ENCODE results near the gene WBP2.
"Not testable (repeated sequence)": the region's sequence is repeated elsewhere in the genome, so short reads cannot be mapped to it uniquely, and the experiment has no call there.

WBP2 gene

DNA sequence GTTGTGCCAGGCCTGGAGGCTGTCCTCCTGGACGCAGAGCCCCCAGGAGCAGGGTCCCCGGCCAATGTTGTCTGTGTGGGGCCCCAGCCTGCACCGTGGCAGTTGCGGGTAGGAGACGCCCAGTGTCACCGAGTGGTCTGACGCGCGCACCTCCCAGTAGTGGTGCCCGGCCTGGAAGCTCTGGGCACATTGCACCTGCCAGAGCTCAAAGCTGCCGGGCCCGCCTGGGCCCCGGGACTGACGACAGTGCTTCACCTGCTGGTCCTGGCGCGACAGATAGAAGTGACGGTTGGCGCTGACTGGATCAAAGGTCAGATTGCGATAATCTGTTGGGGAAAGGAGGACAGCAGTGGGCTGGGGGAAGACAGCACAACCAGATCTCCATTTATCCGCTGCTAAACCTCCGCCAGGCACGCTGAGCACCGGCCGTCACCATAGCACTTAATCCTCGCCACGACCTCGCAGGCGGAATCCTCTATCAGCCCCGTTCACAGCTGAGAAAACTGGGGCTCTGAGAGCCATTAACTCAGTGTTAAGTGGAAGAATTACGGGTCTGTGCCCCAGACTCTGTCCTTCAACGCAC is 36.0 kb upstream of the WBP2 start:
- DNase-seq (ENCODE audit: low read depth): no peak
- H3K4me3 ChIP-seq (ENCODE audit: low read depth, low read length): no peak overlapping the region

DNA sequence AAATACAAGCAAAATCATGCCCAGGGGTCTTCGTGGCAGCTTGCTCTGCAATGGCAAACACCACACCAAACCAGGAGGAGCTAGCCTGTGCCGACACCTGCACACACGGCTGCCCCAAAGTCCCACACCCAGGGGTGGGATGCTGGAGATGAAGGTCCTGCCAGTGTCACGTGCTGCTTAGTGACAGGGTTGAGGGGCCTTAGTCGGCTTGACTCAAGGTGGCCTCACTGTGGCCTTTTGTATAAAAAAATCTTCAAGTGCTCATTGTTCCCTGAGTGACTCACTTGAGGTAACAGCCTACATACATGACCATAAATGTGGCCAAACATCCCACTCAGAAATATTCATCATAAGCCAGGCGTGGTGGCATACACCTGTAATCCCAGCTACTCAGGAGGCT is 34.3 kb upstream of the WBP2 start:
- H3K4me3 ChIP-seq (ENCODE audit: low read depth, low read length): no peak overlapping the region
- no peak for DNase-seq (ENCODE audit: low read depth)

DNA sequence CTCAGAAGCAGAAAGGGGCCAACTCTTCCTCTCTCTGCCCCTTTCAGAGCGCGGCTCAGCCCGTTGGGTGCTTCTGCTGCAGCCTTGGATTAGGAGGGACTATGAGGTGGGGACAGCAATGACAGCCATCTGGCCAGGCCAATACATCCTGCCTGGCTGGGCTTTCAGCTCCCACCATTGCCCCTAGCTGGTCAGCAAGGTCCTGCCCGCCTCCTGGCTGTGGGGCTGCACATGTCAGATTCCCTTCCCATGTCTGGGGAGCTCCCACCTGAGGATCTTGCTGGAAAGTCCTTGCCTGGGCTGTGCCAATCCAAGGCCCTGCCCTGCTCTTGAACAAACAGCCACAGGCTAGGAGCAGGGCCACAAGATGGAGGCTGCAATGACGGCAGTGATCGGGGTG is 33.3 kb upstream of the WBP2 start:
- DNase-seq (ENCODE audit: low read depth): no peak
- no peak overlapping the region for H3K4me3 ChIP-seq (ENCODE audit: low read depth, low read length)

DNA sequence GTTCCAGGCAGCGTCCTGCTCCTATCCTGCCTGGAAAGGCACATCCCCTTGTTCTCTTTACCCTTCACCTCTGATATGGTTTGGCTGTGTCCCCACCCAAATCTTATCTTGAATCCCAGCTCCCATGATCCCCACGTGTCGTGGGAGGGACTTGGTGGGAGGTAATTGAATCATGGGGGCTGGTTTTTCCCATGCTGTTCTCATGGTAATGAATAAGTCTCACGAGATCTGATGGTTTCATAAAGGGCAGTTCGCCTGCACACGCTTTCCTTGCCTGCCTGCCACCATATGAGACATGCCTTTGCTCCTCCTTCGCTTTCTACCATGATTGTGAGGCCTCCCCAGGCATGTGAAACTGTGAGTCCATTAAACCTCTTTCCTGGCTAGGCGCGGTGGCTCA is 30.7 kb upstream of the WBP2 start:
- not testable (repeated sequence) for H3K4me3 ChIP-seq (ENCODE audit: low read depth, low read length); DNase-seq (ENCODE audit: low read depth)

DNA sequence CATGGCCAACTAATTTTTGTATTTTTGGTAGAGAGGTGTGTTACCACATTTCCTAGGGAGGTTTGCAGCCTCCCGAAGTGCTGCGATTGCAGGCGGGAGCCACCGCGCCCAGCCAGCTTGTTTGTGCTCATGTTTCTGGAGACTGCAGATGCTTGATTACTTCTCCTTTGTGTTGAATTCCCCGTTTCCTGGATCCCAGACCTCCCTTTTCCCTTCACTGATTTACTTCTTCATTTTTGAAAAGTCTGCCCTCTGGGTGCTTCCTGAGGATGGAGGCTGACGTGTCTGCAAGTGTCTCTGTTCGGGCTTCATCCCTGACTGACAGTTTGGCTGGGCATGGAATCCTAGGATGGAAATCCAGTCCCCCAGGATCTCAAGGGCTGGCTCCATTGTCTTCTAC is 30.3 kb upstream of the WBP2 start:
- DNase-seq (ENCODE audit: low read depth): no peak

DNA sequence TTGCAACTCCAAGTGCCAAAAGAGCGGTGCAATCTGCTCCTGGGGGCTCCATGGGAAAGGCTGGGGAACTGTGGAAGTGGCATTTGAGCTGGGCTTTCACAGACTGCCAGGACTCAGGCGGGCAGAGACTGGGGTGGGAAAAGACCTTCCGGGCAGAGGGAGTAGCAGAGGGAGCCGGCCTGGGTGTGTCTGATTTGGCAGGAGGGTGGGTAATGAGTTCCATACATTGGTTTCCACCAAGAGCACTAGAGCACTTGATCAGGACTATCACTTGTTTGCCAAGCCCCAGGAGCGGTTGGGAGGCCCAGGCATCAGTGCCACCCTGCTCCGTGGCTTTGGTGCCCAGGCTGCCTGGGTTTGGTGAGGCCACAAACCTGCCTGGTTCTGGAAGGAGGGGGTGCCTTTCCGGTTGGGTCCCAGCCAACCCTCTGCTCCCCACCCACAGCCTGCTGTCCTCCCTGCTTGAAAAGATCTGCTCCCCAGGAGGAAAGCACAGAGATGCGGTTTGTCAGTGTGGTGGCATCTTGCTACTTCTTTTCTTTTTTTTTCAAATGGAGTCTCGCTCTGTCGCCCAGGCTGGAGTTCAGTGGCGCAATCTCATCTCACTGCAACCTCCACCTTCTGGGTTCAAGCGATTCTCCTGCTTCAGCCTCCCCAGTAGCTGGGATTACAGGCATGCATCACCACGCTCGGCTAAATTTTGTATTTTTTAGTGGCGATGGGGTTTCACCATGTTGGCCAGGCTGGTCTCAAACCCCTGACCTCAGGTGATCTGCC is 26.7 kb upstream of the WBP2 start:
- H3K4me3 ChIP-seq (ENCODE audit: low read depth, low read length): no peak overlapping the region
- no peak for DNase-seq (ENCODE audit: low read depth)

More for the DNA sequence above, 30.3 kb upstream of the WBP2 start:
- no peak overlapping the region for H3K4me3 ChIP-seq (ENCODE audit: low read depth, low read length)

DNA sequence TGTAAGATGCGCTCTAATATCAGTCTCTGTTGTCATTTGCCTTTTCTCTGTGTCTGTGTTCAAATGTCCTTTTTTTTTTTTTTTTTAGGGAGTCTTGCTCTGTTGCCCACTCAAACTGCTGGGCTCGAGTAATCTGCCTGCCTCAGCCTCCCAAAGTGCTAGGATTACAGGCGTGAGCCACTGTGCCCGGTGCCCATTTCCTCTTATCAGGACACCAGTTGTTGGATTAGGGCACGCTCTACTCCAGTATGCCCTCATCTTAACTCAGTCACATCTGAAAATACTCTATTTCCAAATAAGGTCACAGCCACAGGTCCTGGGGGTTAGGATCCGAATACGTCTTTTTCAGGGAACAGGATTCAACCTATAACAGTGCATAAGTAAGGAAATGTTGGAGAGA is 25.1 kb upstream of the WBP2 start:
- no peak for DNase-seq (ENCODE audit: low read depth)
- H3K4me3 ChIP-seq (ENCODE audit: low read depth, low read length): no peak overlapping the region

DNA sequence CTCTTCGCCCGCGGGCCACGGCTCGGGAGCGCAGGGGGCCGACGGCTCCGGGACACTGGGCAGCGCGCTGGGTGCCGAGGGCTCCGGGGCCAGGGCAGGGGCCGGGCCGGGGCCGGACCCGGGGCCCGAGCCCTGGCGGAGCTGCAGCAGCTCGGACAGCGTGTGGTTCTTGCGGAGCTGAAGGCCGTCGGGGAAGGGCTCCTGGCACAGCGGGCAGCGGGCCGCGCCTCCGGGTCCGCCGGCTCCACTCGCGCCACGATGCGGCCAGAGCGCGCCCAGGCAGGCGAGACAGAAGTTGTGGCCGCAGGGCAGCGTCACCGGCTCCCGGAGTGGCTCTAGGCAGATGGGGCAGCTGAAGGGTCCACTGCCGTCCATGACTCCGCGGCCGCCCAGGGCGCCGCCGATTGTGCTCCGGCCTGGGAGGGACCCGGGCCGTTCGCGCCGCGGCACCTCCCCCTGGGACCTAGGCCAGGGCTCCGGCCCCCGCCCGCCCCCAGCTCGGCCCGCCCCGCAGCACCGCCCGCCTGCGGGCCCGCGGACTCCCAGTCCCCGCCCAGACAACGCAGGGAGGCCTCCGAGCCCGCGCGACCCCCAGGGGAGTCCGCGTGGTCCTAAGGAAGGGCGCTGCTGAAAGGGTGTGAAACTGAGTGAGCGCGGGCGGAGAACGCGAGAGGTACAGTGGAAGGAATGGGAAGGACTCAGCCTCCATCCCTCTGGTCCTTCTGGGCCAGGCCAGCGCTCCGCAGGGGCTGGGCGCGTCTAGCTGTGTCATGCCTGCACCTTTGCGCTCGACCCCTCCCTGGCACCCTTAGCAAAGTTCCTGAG is 23.3 kb upstream of the WBP2 start, which contains the start of gene TRIM47:
Gene TRIM47 (minus strand): TSS at position 408 of the 825 bp plus-strand sequence. CDS start 33 bp downstream, at position 375.
- peak within 1 kb of the TSS; percentile 54 for H3K4me3 ChIP-seq (ENCODE audit: low read depth, low read length)
- DNase-seq (ENCODE audit: low read depth): no peak

DNA sequence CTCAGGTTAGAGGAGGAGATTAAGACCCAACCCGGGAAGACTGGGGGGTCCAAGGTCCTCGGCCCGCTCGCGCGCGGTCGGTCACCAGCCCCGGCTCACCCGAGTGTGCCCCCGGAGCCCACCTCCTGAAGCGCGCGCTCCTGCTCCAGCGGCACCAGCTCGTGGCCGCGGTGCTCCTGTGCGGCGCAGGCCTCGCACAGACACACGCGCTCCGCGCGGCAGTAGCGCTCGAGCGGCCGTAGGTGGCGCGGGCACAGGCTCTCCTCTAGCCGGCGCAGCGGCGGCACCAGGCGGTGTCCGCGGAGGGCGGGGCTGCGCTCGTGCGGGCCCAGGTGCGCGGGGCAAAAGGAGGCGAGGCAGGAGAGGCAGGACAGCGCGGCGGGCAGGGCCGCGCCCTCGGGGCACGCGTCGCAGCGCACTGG is 22.6 kb upstream of the WBP2 start:
- peak overlapping the region; percentile 54 for H3K4me3 ChIP-seq (ENCODE audit: low read depth, low read length)
- DNase-seq (ENCODE audit: low read depth): no peak

DNA sequence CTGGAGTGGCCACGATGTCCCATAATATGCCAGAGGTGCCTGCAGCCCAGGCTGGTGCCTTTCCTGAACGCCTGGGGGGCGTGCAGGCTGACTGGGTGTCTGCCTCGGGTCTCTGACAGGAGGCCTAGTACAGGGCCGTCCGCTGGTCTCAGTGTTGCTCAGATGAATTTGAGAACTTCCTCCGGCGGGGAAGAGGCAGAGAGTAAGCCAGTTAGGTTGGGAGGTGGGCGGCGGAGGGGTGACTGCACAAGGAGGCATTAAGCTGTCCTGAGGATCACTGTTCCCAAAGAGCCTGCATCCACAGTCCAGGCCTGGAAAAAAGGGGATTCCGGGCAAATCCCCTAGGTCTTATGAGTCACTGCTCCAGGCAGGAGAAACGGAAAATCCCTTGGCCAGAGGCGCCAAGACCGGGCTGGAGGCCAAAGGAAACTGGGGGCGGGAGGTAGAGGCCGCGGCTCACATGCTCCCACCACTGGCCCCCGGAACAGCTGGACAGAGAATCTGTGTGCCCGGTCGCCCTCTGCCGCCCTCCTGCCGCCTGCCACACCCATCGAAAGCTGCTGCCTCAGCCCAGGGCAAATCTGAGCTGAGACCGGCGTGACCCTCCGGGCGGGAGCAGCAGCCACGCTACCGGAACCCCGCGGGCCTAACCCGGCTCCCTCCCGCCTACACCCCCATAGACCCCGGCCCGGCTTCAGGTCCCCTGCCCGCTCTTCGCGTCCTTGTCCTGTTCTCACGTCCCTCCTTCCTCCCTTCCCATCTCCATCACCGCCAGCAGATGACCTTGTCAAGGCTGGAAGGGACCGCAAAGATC is 22.0 kb upstream of the WBP2 start:
- peak; percentile 83 for DNase-seq (ENCODE audit: low read depth)
- H3K4me3 ChIP-seq (ENCODE audit: low read depth, low read length): peak overlapping the region; percentile 54

DNA sequence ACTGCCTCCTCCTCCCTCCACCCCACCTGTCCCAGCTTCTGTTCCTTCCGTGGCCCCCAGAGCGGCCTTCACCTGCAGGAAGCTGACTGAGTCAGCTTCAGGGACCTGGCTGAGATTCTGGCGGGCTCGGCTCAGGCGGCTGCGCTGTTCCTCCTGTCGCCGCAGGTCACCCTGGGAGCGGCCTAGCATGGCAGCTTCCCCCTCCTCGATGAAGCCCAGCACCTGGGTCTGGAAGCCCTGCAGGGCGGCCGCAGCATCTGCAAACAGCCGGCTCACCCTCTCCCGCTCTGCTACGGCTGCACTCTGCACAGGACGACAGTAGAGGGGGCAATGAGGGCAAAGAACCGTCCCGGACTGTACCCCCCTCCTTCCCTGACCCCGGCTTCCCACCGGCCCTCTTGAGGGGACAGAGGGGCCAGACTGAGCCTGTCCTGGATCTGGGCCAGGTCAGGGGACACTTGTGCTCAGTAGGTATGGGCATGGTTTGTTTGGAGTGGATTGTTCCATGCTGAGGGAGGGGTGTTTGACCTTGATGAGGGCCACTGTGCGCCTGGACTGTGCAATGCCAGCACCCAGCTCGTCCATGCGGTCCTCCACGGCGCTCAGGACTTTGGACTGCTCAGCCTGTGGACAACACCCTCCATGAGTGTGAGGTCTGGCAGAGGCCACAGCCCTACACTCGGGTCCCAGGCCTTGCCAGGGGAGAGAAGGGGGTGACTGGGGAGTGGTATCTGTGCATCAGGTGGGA is 21.2 kb upstream of the WBP2 start:
- no peak for DNase-seq (ENCODE audit: low read depth)
- peak overlapping the region; percentile 54 for H3K4me3 ChIP-seq (ENCODE audit: low read depth, low read length)

DNA sequence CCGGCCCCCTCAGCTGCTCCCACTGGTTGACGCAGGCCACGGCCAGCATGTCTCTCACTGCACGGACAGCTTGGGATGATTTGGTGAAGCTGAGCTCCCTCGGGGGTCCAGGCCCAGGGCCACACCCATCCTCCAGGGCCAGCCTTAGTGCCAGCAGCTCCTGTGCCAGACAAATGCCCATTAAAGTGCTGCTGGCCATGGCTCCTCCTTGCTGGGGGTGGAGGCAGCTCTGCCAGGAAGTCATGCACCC is 20.7 kb upstream of the WBP2 start:
- no peak for DNase-seq (ENCODE audit: low read depth)
- no peak overlapping the region for H3K4me3 ChIP-seq (ENCODE audit: low read depth, low read length)

DNA sequence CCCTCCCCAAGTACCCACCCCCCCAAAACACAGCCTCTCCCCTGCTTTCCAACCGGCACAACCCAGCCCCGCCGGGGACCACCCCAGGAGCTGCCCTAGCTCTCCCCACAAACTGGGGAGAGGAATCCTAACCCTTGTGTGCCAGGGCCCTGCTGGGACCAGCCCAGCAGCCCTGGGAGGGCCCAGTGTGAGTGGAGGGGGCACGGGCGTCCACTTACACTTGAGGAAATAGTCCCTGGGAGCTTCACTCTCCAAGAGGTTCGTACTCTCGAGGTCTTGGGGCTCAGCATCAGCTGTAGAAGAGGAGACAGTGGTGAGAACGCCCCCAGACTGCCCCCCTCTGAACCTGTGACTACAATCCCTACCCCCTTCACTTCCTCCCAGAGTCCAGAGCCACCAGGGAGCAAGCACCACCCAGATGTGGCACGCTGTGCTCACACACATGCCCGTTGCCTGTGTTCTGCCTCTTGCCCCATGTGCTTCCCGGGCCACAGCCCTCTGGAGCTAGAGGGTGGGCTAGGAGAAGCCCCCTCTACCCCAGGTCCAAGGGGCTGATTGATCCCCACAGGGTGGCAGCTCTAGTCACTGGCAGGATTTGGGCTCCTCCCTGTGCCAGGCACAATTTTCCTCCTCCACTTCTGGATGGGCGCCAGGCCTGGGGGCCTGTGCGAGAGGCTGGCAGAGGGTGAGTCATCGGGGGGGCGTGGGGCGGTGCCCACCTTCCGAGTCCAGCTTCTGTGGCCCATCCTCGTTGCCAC is 20.2 kb upstream of the WBP2 start:
- no peak for DNase-seq (ENCODE audit: low read depth)
- H3K4me3 ChIP-seq (ENCODE audit: low read depth, low read length): no peak overlapping the region

DNA sequence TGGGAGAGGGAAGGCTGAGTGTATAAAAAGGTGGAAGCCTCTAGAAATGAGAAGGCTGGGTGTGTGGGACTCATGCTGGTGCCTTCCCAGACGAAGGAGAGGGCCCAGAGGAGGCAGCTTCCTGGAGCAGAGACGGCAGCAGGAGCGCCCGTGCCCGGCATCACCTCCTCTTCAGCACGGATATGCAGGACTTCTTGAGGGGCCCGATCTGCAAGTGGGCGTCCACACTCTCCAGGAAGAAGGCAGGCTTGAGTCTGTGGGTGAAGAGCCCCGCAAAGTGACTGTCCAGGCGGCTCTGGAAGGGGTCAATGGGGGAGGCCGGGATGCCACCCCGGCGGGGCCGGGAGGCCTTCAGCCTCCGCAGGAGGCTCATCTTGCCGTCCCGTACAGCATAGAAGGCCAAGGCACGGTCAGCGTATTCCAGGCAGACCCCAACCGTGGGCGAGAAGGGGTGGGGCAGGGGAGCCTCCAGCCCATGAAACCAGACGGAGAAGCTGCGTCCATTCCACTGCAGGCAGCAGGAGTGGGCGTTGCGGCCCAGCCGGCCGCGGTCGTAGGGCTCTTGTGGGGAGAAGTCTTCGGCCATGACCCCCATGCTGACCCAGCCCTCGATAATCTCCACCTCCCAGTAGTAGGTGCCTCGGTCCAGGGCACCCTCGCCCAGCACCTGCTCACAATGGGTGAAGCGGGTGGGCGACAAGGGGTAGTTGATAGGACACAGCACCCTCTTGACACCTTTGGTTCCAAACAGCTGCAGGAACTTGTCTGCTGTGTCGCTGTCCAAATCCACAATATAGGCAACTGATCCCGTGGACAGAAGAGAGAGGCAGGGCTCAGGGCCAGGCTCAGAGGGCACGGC is 19.4 kb upstream of the WBP2 start:
- no peak overlapping the region for H3K4me3 ChIP-seq (ENCODE audit: low read depth, low read length)
- no peak for DNase-seq (ENCODE audit: low read depth)

DNA sequence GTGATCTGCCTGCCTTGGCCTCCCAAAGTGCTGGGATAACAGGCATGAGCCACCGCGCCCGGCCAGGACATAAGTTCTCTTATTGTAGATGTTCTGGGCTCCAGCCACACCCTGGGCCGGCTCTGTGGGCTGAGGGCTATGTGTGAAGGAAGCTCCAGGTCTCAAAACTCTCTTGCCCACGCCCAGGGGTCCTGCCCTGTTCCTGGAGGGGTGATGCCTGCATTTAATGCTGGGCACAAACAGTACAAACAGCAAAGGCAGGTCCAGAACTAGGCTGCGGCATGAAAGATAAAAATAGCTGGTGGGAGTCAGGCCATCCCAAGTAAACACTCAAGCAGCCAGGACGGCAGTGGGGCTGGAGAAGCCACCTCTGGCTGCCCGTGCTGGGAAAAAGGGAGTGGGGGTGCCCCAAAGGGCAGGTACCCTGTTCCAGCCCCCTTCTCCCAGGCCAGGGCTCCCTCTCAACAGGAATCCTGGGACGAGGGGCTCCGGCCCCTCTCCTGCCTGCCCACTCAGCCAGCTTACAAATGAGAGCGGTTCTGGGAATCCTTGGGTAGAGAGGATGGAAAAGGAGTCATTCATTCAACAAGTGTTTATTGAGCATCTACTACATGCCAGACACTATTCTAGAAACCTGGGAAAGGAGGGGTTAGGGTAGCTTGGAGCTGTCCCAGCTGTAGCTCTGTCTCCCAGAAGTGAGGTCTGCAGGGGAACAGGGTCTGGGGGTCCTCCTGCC is 18.6 kb upstream of the WBP2 start:
- H3K4me3 ChIP-seq (ENCODE audit: low read depth, low read length): no peak overlapping the region
- no peak for DNase-seq (ENCODE audit: low read depth)

DNA sequence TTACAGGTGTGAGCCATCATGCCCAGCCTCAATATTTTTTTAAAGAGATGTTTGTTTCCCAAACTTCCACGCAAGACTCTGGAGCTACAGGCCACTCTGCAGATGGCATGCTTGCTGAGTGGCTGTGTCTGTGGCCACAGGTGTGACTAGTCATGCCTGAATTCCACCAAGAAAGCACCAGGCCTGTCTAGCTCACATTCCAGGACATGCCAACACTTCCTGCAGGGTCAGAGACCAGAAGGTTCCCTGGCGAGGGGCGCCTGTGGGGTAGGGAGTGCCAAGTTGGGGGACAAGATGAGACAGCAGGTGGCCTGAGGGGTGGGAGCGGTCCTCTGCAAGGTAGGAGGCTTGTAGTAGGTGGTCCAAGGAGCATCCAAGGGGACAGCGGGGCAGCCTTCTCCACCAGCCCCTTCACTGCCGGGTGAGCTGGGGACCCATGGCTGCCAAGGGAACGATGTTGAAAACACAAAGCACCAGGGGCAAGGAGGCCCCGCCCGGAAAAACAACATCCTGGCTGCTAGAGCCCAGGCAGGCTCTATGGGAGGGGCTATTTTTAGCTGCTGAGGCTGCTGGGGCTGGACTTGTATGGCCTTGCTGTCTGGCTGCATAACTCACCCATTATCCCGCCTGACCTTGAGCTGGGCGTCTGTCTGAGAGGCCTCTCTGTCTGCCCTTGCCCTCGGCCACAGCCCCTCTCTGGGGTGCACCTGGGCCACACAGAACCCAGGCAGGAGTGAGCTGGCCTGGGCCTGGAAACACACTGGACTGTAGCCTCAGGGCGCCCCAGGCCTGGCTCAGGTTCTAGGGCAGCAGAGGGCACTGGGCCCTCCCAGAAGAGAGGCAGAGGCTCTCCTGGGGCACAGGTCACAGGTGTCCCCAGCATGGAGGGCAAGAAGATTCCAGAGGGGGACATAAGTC is 17.6 kb upstream of the WBP2 start:
- no peak for DNase-seq (ENCODE audit: low read depth)
- H3K4me3 ChIP-seq (ENCODE audit: low read depth, low read length): no peak overlapping the region

All from skeletal muscle cell (primary cell).